22Rv1 (cell line): ENCODE data around the gene FPGS.

ENCODE experiments used
- CTCF ChIP-seq: fragments of 450-650 bp; IDR thresholded peaks from 2 replicates; pipeline ENCODE4 v1.5.1; 2017; ENCODE audit warnings: mild to moderate bottlenecking
- ZFX ChIP-seq: fragments of 450-650 bp; IDR thresholded peaks from 2 replicates; pipeline ENCODE4 v1.6.1; 2017; ENCODE audit warnings: antibody characterized with exemption, borderline replicate concordance

GRCh38 chr9:127771570-127772189, 31.0 kb upstream of the FPGS start:
- TF ChIP-seq CTCF (no peak), ZFX (no peak)
